Right lobe of liver (tissue), 6 donors: ENCODE results near the gene CC2D1B. TPM values are rescaled to one million over a fixed set of nuclear protein-coding genes. Genes with fewer than 3 reads are reported as not detected.

Source experiments
- ATAC-seq, 4 donors: fragments of 200-7000 bp; cut with Tn5 transposase; one replicate each; pipeline ENCODE4 v1.9.1; 2020; ENCODE audit warnings: mild to moderate bottlenecking in 4 of 4, moderate library complexity in 4 of 4
- DNase-seq, 3 donors: peaks; one replicate each; pipeline ENCODE4 v3.0.0-alpha.2; 2020
- H3K27ac ChIP-seq, 3 donors: fragments of 200-600 bp; one replicate each; pipeline ENCODE4 v1.8.0; 2022
- H3K27me3 ChIP-seq, 2 donors: fragments of 200-600 bp; one replicate each; pipeline ENCODE4 v1.8.0; 2022
- H3K36me3 ChIP-seq, 4 donors: fragments of 200-600 bp; sonication (generic) in 1 of 4; one replicate each; pipeline versions ENCODE4 v1.5.1 to v1.8.0; 2017 to 2022; ENCODE audit warnings: control low read depth in 1 of 4
- H3K4me1 ChIP-seq, 4 donors: fragments of 200-600 bp; sonication (generic) in 1 of 4; one replicate each; pipeline versions ENCODE4 v1.5.1 to v1.8.0; 2017 to 2022; ENCODE audit warnings: control low read depth in 1 of 4
- H3K4me3 ChIP-seq, 3 donors: fragments of 200-600 bp; one replicate each; pipeline ENCODE4 v1.8.0; 2022
- H3K9me3 ChIP-seq, 4 donors: fragments of 200-600 bp; sonication (generic) in 1 of 4; one replicate each; pipeline versions ENCODE4 v1.5.1 to v1.8.0; 2017 to 2022; ENCODE audit warnings: control low read depth in 1 of 4
- POLR2A ChIP-seq: fragments of 450-650 bp; IDR thresholded peaks from one replicate; pipeline ENCODE4 v1.6.1; 2017; ENCODE audit warnings: antibody characterized with exemption, mild to moderate bottlenecking
- WGBS: methylation state at CpG from one replicate; pipeline ENCODE4 v1.1.6; 2018; ENCODE audit warnings: low coverage, low lambda C conversion rate; ENCODE audit not compliant: insufficient coverage; ENCODE audit errors: missing lambda C conversion rate; 5-methylcytosine and 5-hydroxymethylcytosine counted together
- intact Hi-C, 2 donors: fragments of 100-400 bp; cut with DNase I; formaldehyde crosslinking; loops; one replicate each; pipeline versions ENCODE4 v1.11.2 to v1.14.1; 2022
- total RNA-seq, 6 experiments: library from RNA; depleted of rRNA in 2 of 6; stranded (reverse); fragments of >200 nt in 2 of 6; fragmentation: NEBNext Ultra II Directional in 3 of 6; extraction: Animal tissue kit (Norgen Biotek cat#: 25700) in 3 of 6; gene quantifications; one replicate each; pipeline versions ENCODE4 v1.1.0 to v1.2.4, GENCODE V29; 2016 to 2023
- TF ChIP-seq, protein P1 (sequence below), 4 donors: fragments of 200-600 bp in 3 of 4; fragments of 450-650 bp in 1 of 4; IDR thresholded peaks; one replicate each; pipeline versions ENCODE4 v1.5.1 to v1.8.0; 2016 to 2022; ENCODE audit warnings: antibody characterized with exemption in 4 of 4, mild to moderate bottlenecking in 2 of 4
- donor health status: DM: no; HTN: yes; CAD: no.
- donor health status: DM: no; HTN: no; CAD: no.
- donor health status: DM: no; HTN: no; CAD: no.
- donor health status: DM: no; HTN: yes; CAD: no.
- donor health status: DM: no; HTN: yes; CAD: no.

CC2D1B gene
- total RNA-seq, 6 experiments from 2014 or later: 11.8 to 18.0 (median 15.1) TPM

DNA sequence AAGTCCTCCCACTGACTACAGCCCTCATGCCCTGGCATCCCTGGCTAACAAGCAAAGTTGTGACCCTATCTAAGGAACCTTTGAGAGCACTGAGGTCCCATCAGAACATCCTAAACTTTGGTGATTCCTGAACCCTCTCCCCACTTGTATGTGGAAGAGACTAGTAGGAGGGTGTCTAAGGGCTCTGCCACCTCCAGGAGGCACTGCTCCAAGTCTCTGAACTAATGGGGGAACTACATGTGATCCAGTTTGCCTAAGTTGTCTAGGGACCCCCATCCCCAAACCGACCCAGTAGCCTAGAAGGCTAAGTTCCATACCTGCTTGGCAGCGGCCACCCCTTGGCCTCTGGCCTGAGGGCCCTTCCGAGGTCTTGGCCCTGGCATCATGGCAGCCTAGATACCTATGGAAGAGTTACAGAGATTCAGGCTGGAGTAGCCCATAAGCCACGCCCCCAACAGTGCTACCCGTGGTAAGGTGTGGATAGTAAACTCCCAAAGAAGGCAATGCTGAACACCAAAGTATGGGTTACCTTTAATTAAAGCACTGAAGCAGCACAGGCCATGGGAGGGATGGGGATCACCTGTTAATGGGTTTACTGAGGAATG lies 1.7 kb downstream of the CC2D1B start:
- 59% methylated on average over 3 of the region's 5 CpGs for WGBS
- no peak for ATAC-seq
- H3K4me1 ChIP-seq: peaks cover 0 to 6% (median 2%) of the 10 kb centered on the region in 4 donors
- no peak for DNase-seq
- intact Hi-C loops: no loop called here
- no peak overlapping the region for H3K27ac ChIP-seq
- no peak overlapping the region for H3K4me3 ChIP-seq
- TF ChIP-seq, protein P1, sequence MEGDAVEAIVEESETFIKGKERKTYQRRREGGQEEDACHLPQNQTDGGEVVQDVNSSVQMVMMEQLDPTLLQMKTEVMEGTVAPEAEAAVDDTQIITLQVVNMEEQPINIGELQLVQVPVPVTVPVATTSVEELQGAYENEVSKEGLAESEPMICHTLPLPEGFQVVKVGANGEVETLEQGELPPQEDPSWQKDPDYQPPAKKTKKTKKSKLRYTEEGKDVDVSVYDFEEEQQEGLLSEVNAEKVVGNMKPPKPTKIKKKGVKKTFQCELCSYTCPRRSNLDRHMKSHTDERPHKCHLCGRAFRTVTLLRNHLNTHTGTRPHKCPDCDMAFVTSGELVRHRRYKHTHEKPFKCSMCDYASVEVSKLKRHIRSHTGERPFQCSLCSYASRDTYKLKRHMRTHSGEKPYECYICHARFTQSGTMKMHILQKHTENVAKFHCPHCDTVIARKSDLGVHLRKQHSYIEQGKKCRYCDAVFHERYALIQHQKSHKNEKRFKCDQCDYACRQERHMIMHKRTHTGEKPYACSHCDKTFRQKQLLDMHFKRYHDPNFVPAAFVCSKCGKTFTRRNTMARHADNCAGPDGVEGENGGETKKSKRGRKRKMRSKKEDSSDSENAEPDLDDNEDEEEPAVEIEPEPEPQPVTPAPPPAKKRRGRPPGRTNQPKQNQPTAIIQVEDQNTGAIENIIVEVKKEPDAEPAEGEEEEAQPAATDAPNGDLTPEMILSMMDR (IDR thresholded peaks at IDR 0.05): no peak
- TF ChIP-seq POLR2A: no peak
- peaks cover 0 to 40% (median 17%) of the 10 kb centered on the region in 4 donors for H3K36me3 ChIP-seq
- no peaks in the 10 kb centered on the region for H3K27me3 ChIP-seq
- no peaks in the 10 kb centered on the region for H3K9me3 ChIP-seq

DNA sequence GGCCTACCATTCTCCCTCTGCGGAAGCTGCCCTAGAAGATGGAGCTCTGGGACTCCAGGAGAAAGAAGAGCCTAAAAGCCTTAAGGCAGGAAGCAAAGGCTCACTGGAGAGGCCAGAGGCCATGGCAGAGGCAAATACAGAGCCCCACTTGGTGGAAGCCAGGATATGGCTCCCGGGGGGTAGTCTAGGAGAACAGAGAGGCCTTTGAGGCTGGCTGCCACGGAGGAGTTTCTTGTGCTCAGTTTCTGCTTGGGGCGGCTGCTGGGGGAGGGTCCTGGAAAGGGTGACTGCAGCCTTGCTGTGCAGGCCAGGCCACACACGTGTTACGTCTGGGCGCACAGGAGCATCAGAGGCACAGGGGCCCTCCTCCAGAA lies 5.4 kb downstream of the CC2D1B start:
- TF ChIP-seq, protein P1 (IDR thresholded peaks at IDR 0.05): no peak
- TF ChIP-seq POLR2A: no peak
- H3K4me3 ChIP-seq: no peak overlapping the region
- no peaks in the 10 kb centered on the region for H3K27me3 ChIP-seq
- H3K4me1 ChIP-seq: peaks cover 0 to 6% (median 2%) of the 10 kb centered on the region in 4 donors
- H3K27ac ChIP-seq: no peak overlapping the region
- intact Hi-C loops: no loop called here
- no peaks in the 10 kb centered on the region for H3K9me3 ChIP-seq
- peaks cover 0 to 71% (median 49%) of the 10 kb centered on the region in 4 donors for H3K36me3 ChIP-seq
- WGBS: no CpG with 5 or more reads among the region's 7 CpGs
- ATAC-seq (no peak), DNase-seq (no peak)

DNA sequence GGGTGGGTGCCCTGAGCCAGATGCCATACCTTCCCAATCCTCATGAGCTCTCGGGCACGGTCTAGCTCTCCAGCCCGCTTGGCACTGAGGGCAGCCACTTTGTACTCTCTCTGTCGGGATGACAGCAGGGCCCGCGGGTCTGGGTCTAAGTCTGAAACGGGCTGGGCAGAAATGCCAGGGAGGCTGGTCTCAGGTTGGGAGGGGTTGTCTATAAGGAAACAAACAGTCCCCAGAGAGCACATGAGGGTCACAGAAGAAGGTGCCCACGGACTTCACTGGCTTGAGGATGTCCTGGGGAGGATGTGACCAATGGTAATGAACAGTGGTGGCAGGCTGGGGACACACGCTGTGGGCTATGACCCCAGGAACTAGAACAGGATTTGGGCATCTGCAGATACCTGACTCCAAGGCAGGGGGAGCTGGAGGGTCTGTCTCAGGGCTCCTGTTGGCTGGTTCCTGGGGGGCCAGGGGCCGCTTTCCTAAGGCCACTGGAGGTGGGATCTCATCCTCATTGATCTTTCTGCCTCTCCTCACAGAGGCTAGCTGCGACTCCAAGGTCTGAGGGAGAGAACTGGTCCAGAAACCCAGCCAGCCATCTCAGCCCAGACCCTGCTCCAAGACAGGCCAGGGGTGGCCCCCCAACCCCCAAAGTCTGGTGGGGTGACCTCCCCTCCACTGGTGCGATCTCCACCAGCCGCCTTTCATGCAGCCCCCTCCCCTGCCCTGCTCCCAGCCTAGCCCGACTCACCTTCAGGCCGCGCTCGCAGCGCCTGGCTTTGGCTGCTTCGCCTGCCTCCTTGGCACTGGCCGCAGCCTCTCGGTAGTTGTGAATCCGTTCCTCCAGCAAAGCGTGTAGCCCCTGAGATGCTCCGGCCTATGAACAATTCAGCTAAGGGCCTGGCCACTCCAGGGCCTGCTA lies 6.1 kb downstream of the CC2D1B start:
- DNase-seq (no peak), ATAC-seq (no peak)
- no peaks in the 10 kb centered on the region for H3K9me3 ChIP-seq
- H3K27ac ChIP-seq: no peak overlapping the region
- intact Hi-C loops: no loop called here
- H3K4me3 ChIP-seq: no peak overlapping the region
- TF ChIP-seq POLR2A: no peak
- TF ChIP-seq, protein P1 (IDR thresholded peaks at IDR 0.05): no peak
- 88% methylated on average over 5 of the region's 24 CpGs for WGBS
- peaks cover 0 to 78% (median 52%) of the 10 kb centered on the region in 4 donors for H3K36me3 ChIP-seq
- peaks cover 0 to 3% (median 1%) of the 10 kb centered on the region in 4 donors for H3K4me1 ChIP-seq
- H3K27me3 ChIP-seq: no peaks in the 10 kb centered on the region

DNA sequence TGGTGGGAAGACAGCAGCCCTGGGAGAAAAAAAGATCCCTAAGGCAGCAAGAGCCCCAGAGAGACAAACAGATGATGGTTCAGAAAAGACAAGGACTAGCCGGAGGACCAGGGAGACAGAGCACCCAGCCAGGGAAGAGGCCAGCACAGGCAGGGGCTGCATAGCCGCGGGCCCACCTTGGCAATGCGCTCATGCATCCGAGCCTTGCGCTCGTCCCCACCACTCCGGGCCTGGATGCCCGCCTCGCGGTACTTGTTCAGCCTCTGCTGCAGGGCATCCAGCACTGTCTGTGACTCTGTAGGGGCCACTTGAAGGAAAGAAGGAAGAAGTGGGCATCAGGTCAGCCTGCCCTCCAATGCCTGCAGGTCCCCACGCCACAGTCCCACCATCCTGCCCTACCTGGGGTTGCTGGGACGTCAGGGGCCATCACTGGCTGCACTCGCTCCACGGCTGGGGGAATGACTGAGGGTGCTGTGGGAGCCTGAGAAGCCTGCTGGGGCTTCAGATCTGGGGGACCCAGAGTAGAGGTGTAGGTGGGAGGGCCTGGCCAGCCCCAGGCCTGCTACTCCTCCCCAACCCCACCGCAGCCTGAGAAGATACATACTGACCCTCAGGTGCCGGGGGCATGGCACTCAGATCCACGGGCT lies 7.0 kb downstream of the CC2D1B start:
- Histone ChIP-seq H3K27me3 (no peaks in the 10 kb centered on the region), H3K4me1 (no peaks in the 10 kb centered on the region), H3K36me3 (peaks cover 0 to 87% (median 57%) of the 10 kb centered on the region in 4 donors), H3K9me3 (no peaks in the 10 kb centered on the region), H3K27ac (no peak overlapping the region), H3K4me3 (no peak overlapping the region)
- ATAC-seq (no peak), DNase-seq (no peak)
- intact Hi-C loops: no loop called here
- WGBS: 80% methylated on average over 1 of the region's 18 CpGs
- TF ChIP-seq, protein P1 (IDR thresholded peaks at IDR 0.05): no peak
- TF ChIP-seq POLR2A: no peak
